Measurements from ENCODE around the gene HPCAL1. TPM values are rescaled to one million over a fixed set of nuclear protein-coding genes. Genes with fewer than 3 reads are reported as not detected.

The HPCAL1 gene
- total RNA-seq, 1 donor from 2014 or later, result 15.9 TPM

DNA sequence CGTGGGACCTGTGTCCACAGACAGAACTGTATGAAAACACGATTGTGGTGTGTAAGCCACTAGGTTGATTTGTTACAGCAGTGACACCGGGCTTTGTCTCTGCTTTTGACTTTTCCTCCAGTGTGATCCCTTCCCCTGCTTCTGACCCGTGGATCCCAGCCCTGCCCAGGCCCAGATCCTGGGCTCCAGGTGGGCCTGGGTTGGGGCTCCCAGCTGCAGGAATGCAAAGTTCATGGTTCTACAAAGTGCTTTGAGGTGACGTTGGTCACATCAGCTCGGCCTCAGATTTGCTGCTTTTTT lies 26.8 kb downstream of the HPCAL1 start:
- CTCF ChIA-PET, result no interaction called here
- Mint-ChIP-seq H3K4me3 (peak overlapping the region; percentile 79), H3K4me1 (peaks cover 86% of the 10 kb centered on the region), H3K9me3 (no peaks in the 10 kb centered on the region), H3K27ac (peak overlapping the region; percentile 80), H3K27me3 (no peaks in the 10 kb centered on the region), H3K36me3 (ENCODE audit: low read depth) (peaks cover under 1% of the 10 kb centered on the region)
- TF ChIP-seq CTCF (IDR thresholded peaks at IDR 0.05), result no peak
- intact Hi-C loops (cut with micrococcal nuclease), result no loop called here
- ATAC-seq (ENCODE audit: low read depth) (no peak), DNase-seq (no peak)
- POLR2A ChIA-PET, result interaction anchor here (1.0 to 3.7 kb wide), 3 partner anchors 27 to 80 kb away, joined by 3 to 22 read pairs (median 15); partner anchors contain the start of gene HPCAL1

DNA sequence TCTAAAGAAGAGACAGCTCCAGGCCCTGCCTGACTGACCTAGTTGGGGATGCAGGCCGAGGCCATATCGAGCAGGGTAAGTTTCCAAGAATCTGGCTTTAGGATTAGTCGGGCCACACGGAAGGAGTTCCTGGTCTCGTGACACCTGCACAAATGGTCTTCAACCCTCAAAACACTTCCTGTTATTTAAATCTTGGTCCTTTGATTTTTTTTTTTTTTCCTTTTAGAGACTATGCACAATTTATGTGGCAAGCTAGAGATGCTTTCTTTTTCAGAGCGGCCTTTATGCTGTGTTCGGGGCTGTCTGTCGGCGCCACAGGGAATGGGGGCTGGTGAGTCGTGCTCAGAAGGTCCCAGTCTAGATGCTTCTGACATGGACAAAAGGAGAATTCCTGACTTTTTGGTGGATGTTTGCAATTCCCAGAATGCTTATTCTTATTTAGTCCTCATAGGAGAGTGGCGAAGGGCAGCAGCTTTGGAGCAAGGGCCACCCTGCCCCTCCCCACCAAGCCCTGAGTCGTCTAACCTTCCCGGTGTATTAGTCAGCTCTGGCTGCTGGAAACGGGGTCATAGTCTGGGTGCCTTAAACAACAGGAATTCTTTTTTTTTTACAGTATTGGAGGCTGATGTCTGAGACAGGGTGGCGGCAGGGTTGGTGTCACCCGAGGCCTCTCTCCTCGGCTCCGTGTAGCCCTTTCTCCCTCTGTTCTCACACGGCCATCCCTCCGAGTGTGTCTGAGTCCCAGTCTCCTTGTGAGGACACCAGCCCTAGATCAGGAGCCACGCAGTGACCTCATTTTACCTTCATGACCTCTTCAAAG lies 27.4 kb downstream of the HPCAL1 start:
- no peaks in the 10 kb centered on the region for H3K27me3 Mint-ChIP-seq
- H3K4me3 Mint-ChIP-seq, result peak overlapping the region; percentile 79
- ChIA-PET POLR2A (interaction anchor here (1.0 to 3.7 kb wide), 3 partner anchors 27 to 80 kb away, joined by 3 to 22 read pairs (median 15); partner anchors contain the start of gene HPCAL1), CTCF (interaction anchor here (2.8 kb wide), 1 partner anchor 79 kb away, joined by 20 read pairs; no protein-coding TSS in a partner anchor)
- H3K27ac Mint-ChIP-seq, result peak overlapping the region; percentile 80
- intact Hi-C loops (cut with micrococcal nuclease), result no loop called here
- peaks cover 5% of the 10 kb centered on the region for H3K36me3 Mint-ChIP-seq (ENCODE audit: low read depth)
- no peaks in the 10 kb centered on the region for H3K9me3 Mint-ChIP-seq
- no peak for TF ChIP-seq CTCF (IDR thresholded peaks at IDR 0.05)
- H3K4me1 Mint-ChIP-seq, result peaks cover 81% of the 10 kb centered on the region
- DNase-seq (no peak), ATAC-seq (ENCODE audit: low read depth) (no peak)

DNA sequence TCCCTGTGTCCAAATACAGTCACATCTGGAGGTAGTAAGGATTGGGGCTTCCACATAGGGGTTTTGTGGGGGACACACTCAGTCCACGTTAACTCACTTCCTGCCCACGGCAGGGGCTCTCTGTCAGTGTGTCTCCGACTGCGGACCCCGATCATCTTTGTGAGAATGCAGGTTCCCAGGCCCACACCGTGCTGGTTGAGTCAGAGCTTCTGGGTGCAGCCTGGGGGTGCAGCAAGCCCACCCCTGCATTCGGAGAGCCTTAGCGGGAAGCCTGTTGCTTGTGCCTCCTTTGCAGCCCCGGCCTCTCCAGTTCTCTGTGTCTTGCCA lies 28.0 kb downstream of the HPCAL1 start:
- no peak for DNase-seq

GRCh38 chr2:10331027-10331701 lies 28.5 kb downstream of the HPCAL1 start:
- no peak for TF ChIP-seq CTCF (IDR thresholded peaks at IDR 0.05)
- intact Hi-C loops (cut with micrococcal nuclease), result loop anchor here (1.0 kb wide), 2 partner anchors 28 to 78 kb away; no protein-coding TSS in a partner anchor
- peak overlapping the region; percentile 65 for H3K27ac Mint-ChIP-seq
- peak overlapping the region; percentile 79 for H3K4me3 Mint-ChIP-seq
- POLR2A ChIA-PET, result interaction anchor here (1.1 to 3.4 kb wide), 7 partner anchors 9 to 79 kb away, joined by 3 to 15 read pairs (median 7); partner anchors contain the start of gene HPCAL1
- peak; percentile 49 for ATAC-seq (ENCODE audit: low read depth)
- CTCF ChIA-PET, result interaction anchor here (1.2 to 2.8 kb wide), 2 partner anchors 29 to 78 kb away, joined by 3 to 20 read pairs; no protein-coding TSS in a partner anchor
- no peaks in the 10 kb centered on the region for H3K27me3 Mint-ChIP-seq
- peaks cover 9% of the 10 kb centered on the region for H3K36me3 Mint-ChIP-seq (ENCODE audit: low read depth)
- DNase-seq, result peak; percentile 31
- H3K4me1 Mint-ChIP-seq, result peaks cover 70% of the 10 kb centered on the region
- no peaks in the 10 kb centered on the region for H3K9me3 Mint-ChIP-seq

More for the DNA sequence above, 28.0 kb downstream of the HPCAL1 start:
- H3K36me3 Mint-ChIP-seq (ENCODE audit: low read depth), result peaks cover 9% of the 10 kb centered on the region
- no peak for TF ChIP-seq CTCF (IDR thresholded peaks at IDR 0.05)
- peak overlapping the region; percentile 80 for H3K27ac Mint-ChIP-seq
- ChIA-PET CTCF (interaction anchor here (1.2 to 2.8 kb wide), 2 partner anchors 29 to 78 kb away, joined by 3 to 20 read pairs; no protein-coding TSS in a partner anchor), POLR2A (interaction anchor here (1.8 to 3.7 kb wide), 3 partner anchors 28 to 79 kb away, joined by 7 to 22 read pairs (median 15); partner anchors contain the start of gene HPCAL1)
- H3K4me3 Mint-ChIP-seq, result peak overlapping the region; percentile 79
- intact Hi-C loops (cut with micrococcal nuclease), result loop anchor here (1.0 kb wide), 2 partner anchors 27 to 79 kb away; no protein-coding TSS in a partner anchor
- H3K4me1 Mint-ChIP-seq, result peaks cover 75% of the 10 kb centered on the region
- no peak for ATAC-seq (ENCODE audit: low read depth)
- no peaks in the 10 kb centered on the region for H3K27me3 Mint-ChIP-seq
- no peaks in the 10 kb centered on the region for H3K9me3 Mint-ChIP-seq

All from activated B cell treated with CpG ODN at 0.5 μM for 24 hours (primary cell).